ENCODE data around the gene RALA.

- TF ChIP-seq CTCF (IDR thresholded peaks at IDR 0.05) (no peak), POLR2A (IDR thresholded peaks at IDR 0.05) (no peak)
These were observed 14.7 kb downstream of the RALA start for GRCh38 chr7:39637963-39638485.
